ENCODE data around the gene KRTAP4-9.

Gene KRTAP4-9

DNA sequence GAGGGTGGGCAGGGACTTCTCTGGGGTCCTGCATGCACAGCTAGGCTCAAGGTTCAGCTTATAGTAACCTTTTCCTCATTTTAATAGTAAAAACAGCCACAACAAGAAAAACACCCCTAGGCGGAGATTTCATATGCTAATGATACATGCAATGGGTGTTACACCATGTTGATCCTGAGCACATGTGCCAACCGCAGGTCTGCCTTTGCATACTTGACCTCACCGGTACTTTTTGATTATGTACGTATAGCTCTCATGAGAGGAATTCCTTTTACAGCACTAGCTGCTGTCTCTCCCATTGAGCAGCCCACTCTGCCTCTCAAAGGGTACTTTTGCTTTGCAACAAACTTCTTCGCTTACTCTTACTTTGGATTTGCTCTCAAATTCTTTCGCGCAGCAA lies 9.1 kb upstream of the KRTAP4-9 start:
- no peak for ATAC-seq
- TF ChIP-seq TOX (CRISPR knock-in tag; IDR thresholded peaks at IDR 0.05; ENCODE audit: borderline replicate concordance) (no peak), ZFP3 (CRISPR knock-in tag; IDR thresholded peaks at IDR 0.05) (no peak), BACH2 (CRISPR knock-in tag; IDR thresholded peaks at IDR 0.05; ENCODE audit: borderline replicate concordance) (no peak), ESRRG (CRISPR knock-in tag; IDR thresholded peaks at IDR 0.05) (no peak), OSR1 (CRISPR knock-in tag; IDR thresholded peaks at IDR 0.05) (no peak), GLIS3 (CRISPR knock-in tag; IDR thresholded peaks at IDR 0.05) (no peak), ZNF565 (CRISPR knock-in tag; conservative IDR thresholded peaks at IDR 0.05; ENCODE audit: low read depth) (no peak), RARB (CRISPR knock-in tag; IDR thresholded peaks at IDR 0.05) (no peak)
- TF ChIP-seq, protein P1, sequence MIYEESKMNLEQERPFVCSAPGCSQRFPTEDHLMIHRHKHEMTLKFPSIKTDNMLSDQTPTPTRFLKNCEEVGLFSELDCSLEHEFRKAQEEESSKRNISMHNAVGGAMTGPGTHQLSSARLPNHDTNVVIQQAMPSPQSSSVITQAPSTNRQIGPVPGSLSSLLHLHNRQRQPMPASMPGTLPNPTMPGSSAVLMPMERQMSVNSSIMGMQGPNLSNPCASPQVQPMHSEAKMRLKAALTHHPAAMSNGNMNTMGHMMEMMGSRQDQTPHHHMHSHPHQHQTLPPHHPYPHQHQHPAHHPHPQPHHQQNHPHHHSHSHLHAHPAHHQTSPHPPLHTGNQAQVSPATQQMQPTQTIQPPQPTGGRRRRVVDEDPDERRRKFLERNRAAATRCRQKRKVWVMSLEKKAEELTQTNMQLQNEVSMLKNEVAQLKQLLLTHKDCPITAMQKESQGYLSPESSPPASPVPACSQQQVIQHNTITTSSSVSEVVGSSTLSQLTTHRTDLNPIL (CRISPR knock-in tag; IDR thresholded peaks at IDR 0.05; ENCODE audit: low read depth) = no peak

DNA sequence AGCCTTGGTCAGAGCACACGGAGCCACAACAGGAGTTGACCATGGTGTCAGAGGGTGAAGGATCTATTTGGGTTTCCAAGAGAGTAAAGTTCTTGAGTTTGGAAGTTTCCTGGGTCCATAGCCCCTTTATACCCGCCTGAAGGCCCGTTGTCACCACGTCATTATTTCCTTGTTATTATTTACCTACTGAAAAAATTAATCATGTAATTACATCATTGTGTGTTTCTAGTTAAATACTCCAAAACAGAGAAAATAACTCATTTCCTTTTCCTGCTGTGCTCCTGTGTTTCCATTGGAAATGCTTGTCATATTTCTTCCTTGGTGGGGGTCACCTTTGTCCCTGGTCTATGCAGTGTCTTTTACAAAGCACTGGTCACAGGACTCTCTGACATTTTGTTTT lies 7.1 kb upstream of the KRTAP4-9 start, which contains the start of gene KRTAP4-8:
Gene KRTAP4-8, minus strand, starts transcription at position 101 of the 400 bp plus-strand sequence. Its CDS starts 58 bp downstream, at position 43.
- ATAC-seq = no peak
- TF ChIP-seq, protein P2, sequence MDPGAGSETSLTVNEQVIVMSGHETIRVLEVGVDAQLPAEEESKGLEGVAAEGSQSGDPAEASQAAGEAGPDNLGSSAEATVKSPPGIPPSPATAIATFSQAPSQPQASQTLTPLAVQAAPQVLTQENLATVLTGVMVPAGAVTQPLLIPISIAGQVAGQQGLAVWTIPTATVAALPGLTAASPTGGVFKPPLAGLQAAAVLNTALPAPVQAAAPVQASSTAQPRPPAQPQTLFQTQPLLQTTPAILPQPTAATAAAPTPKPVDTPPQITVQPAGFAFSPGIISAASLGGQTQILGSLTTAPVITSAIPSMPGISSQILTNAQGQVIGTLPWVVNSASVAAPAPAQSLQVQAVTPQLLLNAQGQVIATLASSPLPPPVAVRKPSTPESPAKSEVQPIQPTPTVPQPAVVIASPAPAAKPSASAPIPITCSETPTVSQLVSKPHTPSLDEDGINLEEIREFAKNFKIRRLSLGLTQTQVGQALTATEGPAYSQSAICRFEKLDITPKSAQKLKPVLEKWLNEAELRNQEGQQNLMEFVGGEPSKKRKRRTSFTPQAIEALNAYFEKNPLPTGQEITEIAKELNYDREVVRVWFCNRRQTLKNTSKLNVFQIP (CRISPR knock-in tag; IDR thresholded peaks at IDR 0.05; ENCODE audit: borderline replicate concordance, low read depth) = no peak
- TF ChIP-seq ESRRG (CRISPR knock-in tag; IDR thresholded peaks at IDR 0.05) (no peak), ISL1 (CRISPR knock-in tag; IDR thresholded peaks at IDR 0.05) (no peak), TCF4 (CRISPR knock-in tag; IDR thresholded peaks at IDR 0.05; ENCODE audit: borderline replicate concordance) (no peak), ZFP3 (CRISPR knock-in tag; IDR thresholded peaks at IDR 0.05) (no peak)

DNA sequence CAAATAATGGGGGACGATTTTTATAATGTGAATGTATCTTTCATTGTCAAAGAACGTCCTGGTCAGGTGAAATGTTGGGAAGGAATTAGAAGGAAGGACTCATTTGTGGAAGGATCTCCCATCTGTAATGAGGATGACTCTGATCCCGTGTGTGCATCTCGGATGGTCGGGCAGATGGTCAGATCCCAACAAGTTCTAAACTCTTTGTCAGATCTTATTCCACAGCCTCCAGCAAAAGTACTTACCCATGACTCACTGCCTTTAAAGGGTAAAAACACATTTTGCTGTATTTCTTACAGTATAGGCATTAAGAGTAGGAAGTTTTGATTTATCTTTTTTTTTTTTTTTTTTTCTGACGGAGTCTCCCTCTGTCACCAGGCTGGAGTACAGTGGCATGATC lies 6.7 kb upstream of the KRTAP4-9 start:
- no peak for ATAC-seq
- no peak for TF ChIP-seq ESRRG (CRISPR knock-in tag; IDR thresholded peaks at IDR 0.05)

DNA sequence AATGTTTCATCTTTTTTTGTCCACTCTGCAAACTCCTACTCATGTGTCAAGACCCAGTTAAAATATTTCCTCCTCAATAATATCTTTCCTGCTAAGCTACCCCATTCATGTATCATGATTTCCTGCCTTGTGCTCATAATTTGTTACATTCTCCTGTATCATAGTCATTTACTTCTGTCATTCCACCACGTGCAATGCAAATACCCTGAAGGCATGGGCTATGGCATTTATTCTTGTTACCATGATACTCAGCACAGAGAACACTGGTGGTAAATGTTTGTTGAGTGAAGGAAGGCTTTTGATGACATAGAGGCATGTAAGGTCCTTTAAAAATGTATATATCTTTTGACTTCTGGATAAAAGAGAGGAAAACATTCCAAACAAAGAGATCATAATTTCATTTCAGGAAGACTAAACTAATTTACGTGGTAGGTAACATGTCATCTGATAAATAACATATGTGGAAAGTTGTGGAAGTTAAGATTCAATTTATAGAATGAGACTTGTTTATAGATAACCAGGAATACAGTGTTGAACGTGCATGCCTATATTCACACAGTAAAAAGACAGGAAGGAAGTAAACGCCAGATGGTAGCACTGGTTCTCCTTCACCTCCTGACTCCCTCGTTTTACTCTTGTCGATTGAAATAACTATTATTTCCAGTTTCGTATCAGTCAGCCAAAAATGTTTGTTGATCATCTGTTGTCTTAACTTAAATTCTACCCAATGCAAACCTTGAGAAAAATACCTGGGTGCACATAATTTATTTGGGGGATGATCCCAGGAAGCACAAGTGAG lies 5.3 kb upstream of the KRTAP4-9 start:
- peak; percentile 25; the same call in 2 of the 3 replicates for ATAC-seq

DNA sequence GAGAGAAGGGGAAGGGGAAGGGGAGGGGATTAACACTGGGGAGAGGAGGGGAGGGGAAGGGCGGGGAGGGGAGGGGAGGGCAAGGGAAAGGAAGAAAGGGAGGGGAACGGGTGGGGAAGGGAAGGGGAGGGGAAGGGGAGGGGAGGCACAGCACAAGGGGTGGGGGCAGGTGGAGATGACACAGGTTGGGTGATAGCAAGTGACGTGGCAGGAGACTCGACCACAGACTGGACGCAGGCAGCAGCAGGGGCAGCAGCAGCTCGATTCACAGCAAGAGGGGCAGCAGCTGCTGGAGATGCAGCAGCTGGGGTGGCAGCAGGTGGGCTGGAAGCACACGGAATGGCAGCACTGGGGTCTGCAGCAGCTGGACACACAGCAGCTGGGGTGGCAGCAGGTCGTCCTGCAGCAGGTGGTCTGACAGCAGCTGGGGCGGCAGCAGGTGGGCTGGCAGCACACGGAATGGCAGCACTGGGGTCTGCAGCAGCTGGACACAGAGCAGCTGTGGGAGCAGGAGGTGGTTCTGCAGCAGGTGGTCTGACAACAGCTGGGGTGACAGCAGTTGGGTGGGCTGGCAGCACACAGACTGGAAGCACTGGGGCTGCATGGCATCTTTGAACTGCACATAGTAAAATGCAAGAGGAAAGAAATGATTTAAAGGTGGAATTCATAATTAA lies 3.5 kb upstream of the KRTAP4-9 start, which contains the start of gene KRTAP4-16:
Gene KRTAP4-16, minus strand, starts transcription at position 624 of the 674 bp plus-strand sequence. Its CDS starts 0 bp downstream, at position 624.
- no peak for ATAC-seq
- TF ChIP-seq, protein P3, sequence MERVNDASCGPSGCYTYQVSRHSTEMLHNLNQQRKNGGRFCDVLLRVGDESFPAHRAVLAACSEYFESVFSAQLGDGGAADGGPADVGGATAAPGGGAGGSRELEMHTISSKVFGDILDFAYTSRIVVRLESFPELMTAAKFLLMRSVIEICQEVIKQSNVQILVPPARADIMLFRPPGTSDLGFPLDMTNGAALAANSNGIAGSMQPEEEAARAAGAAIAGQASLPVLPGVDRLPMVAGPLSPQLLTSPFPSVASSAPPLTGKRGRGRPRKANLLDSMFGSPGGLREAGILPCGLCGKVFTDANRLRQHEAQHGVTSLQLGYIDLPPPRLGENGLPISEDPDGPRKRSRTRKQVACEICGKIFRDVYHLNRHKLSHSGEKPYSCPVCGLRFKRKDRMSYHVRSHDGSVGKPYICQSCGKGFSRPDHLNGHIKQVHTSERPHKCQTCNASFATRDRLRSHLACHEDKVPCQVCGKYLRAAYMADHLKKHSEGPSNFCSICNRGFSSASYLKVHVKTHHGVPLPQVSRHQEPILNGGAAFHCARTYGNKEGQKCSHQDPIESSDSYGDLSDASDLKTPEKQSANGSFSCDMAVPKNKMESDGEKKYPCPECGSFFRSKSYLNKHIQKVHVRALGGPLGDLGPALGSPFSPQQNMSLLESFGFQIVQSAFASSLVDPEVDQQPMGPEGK (CRISPR knock-in tag; IDR thresholded peaks at IDR 0.05; ENCODE audit: borderline replicate concordance) = no peak
- TF ChIP-seq GLIS3 (CRISPR knock-in tag; IDR thresholded peaks at IDR 0.05) = no peak
- TF ChIP-seq TCF4 (CRISPR knock-in tag; IDR thresholded peaks at IDR 0.05; ENCODE audit: borderline replicate concordance) = no peak
- TF ChIP-seq ARNTL (CRISPR knock-in tag; IDR thresholded peaks at IDR 0.05; ENCODE audit: borderline replicate concordance, low read depth) = no peak
- no peak for TF ChIP-seq BACH2 (CRISPR knock-in tag; IDR thresholded peaks at IDR 0.05; ENCODE audit: borderline replicate concordance)
- TF ChIP-seq ZNF70 (CRISPR knock-in tag; IDR thresholded peaks at IDR 0.05) = no peak
- no peak for TF ChIP-seq ZNF565 (CRISPR knock-in tag; conservative IDR thresholded peaks at IDR 0.05; ENCODE audit: low read depth)
- TF ChIP-seq, protein P4, sequence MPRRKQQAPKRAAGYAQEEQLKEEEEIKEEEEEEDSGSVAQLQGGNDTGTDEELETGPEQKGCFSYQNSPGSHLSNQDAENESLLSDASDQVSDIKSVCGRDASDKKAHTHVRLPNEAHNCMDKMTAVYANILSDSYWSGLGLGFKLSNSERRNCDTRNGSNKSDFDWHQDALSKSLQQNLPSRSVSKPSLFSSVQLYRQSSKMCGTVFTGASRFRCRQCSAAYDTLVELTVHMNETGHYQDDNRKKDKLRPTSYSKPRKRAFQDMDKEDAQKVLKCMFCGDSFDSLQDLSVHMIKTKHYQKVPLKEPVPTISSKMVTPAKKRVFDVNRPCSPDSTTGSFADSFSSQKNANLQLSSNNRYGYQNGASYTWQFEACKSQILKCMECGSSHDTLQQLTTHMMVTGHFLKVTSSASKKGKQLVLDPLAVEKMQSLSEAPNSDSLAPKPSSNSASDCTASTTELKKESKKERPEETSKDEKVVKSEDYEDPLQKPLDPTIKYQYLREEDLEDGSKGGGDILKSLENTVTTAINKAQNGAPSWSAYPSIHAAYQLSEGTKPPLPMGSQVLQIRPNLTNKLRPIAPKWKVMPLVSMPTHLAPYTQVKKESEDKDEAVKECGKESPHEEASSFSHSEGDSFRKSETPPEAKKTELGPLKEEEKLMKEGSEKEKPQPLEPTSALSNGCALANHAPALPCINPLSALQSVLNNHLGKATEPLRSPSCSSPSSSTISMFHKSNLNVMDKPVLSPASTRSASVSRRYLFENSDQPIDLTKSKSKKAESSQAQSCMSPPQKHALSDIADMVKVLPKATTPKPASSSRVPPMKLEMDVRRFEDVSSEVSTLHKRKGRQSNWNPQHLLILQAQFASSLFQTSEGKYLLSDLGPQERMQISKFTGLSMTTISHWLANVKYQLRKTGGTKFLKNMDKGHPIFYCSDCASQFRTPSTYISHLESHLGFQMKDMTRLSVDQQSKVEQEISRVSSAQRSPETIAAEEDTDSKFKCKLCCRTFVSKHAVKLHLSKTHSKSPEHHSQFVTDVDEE (CRISPR knock-in tag; IDR thresholded peaks at IDR 0.05) = no peak
- no peak for TF ChIP-seq ZFP30 (CRISPR knock-in tag; IDR thresholded peaks at IDR 0.05)
- no peak for TF ChIP-seq PPARA (CRISPR knock-in tag; IDR thresholded peaks at IDR 0.05; ENCODE audit: borderline replicate concordance)
- TF ChIP-seq, protein P1 (CRISPR knock-in tag; IDR thresholded peaks at IDR 0.05; ENCODE audit: low read depth) = no peak
